Subcutaneous abdominal adipose tissue (tissue), 5 donors: ENCODE data around the gene FITM2.
"Not testable (repeated sequence)": the region's sequence is repeated elsewhere in the genome, so short reads cannot be mapped to it uniquely, and the experiment has no call there.

Source experiments
- H3K27ac ChIP-seq: one replicate; pipeline ENCODE4 v1.7.0; 2013; ENCODE audit warnings: low read depth, mild to moderate bottlenecking, inconsistent platforms, low read length, moderate library complexity
- H3K27me3 ChIP-seq, 5 donors: one replicate each; pipeline ENCODE4 v1.7.0; 2013; ENCODE audit warnings: low read length in 5 of 5, inconsistent platforms in 1 of 5; ENCODE audit not compliant: control insufficient read depth in 5 of 5, insufficient read depth in 4 of 5
- H3K36me3 ChIP-seq, 5 donors: one replicate each; pipeline ENCODE4 v1.7.0; 2013; ENCODE audit warnings: low read length in 5 of 5; ENCODE audit not compliant: control insufficient read depth in 5 of 5, insufficient read depth in 5 of 5
- H3K4me1 ChIP-seq, 5 donors: one replicate each; pipeline ENCODE4 v1.7.0; 2013; ENCODE audit warnings: low read length in 5 of 5, mild to moderate bottlenecking in 3 of 5, moderate library complexity in 1 of 5; ENCODE audit not compliant: control insufficient read depth in 5 of 5, insufficient read depth in 5 of 5
- H3K4me3 ChIP-seq, 5 donors: one replicate each; pipeline ENCODE4 v1.7.0; 2013; ENCODE audit warnings: low read length in 5 of 5, low read depth in 1 of 5
- H3K9ac ChIP-seq, 5 donors: one replicate each; pipeline ENCODE4 v1.7.0; 2013; ENCODE audit warnings: low read length in 5 of 5, mild to moderate bottlenecking in 4 of 5, moderate library complexity in 3 of 5
- H3K9me3 ChIP-seq, 5 donors: one replicate each; pipeline ENCODE4 v1.7.0; 2013; ENCODE audit warnings: low read length in 5 of 5; ENCODE audit not compliant: control insufficient read depth in 5 of 5
- donor health status: healthy.
- donor health status: healthy.
- donor health status: healthy.
- donor health status: healthy.
- donor health status: healthy.

FITM2 gene

DNA sequence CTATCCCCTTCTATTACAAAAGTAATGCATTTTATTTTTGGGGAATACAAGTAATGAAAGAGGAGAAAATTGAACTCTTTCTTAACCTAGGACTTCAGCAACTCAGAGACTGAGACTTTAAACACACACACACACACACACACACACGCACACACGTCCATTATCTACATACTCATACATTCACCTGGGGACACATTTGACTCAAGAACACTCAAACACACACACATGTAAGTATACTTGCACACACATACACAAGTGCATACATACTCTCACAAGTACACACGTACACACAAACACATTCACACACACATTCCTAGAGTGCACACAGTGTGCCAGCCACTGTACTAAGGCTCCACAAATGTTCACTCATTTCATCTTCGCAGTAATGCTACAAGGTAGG, 23.7 kb upstream of the FITM2 start:
- H3K4me3 ChIP-seq = no peak overlapping the region
- no peaks in the 10 kb centered on the region for H3K4me1 ChIP-seq
- H3K9me3 ChIP-seq = no peaks in the 10 kb centered on the region
- H3K9ac ChIP-seq = no peak overlapping the region
- H3K27ac ChIP-seq = no peak overlapping the region
- no peaks in the 10 kb centered on the region for H3K36me3 ChIP-seq
- H3K27me3 ChIP-seq = peaks cover 24 to 41% (median 27%) of the 10 kb centered on the region in 5 donors

- no peaks in the 10 kb centered on the region for H3K36me3 ChIP-seq
- no peak overlapping the region for H3K9ac ChIP-seq
- H3K4me1 ChIP-seq = no peaks in the 10 kb centered on the region
- H3K4me3 ChIP-seq = no peak overlapping the region
- H3K27me3 ChIP-seq = peaks cover 24 to 41% (median 27%) of the 10 kb centered on the region in 5 donors
- no peak overlapping the region for H3K27ac ChIP-seq
- no peaks in the 10 kb centered on the region for H3K9me3 ChIP-seq
Measured at GRCh38 chr20:44334306-44334705, 23.3 kb upstream of the FITM2 start.

GRCh38 chr20:44331201-44331600, 20.2 kb upstream of the FITM2 start:
- H3K36me3 ChIP-seq = no peaks in the 10 kb centered on the region
- no peak overlapping the region for H3K9ac ChIP-seq
- no peak overlapping the region for H3K4me3 ChIP-seq
- H3K4me1 ChIP-seq = peaks cover 0 to 4% (median 3%) of the 10 kb centered on the region in 5 donors
- H3K27ac ChIP-seq = no peak overlapping the region
- no peaks in the 10 kb centered on the region for H3K9me3 ChIP-seq
- H3K27me3 ChIP-seq = peaks cover 14 to 36% (median 22%) of the 10 kb centered on the region in 5 donors

GRCh38 chr20:44328428-44328827, 17.4 kb upstream of the FITM2 start:
- Histone ChIP-seq H3K27me3 (peaks cover 5 to 14% (median 12%) of the 10 kb centered on the region in 5 donors), H3K36me3 (no peaks in the 10 kb centered on the region), H3K27ac (no peak overlapping the region), H3K9me3 (no peaks in the 10 kb centered on the region), H3K4me3 (no peak overlapping the region), H3K9ac (no peak overlapping the region), H3K4me1 (peaks cover 0 to 4% (median 3%) of the 10 kb centered on the region in 5 donors)

DNA sequence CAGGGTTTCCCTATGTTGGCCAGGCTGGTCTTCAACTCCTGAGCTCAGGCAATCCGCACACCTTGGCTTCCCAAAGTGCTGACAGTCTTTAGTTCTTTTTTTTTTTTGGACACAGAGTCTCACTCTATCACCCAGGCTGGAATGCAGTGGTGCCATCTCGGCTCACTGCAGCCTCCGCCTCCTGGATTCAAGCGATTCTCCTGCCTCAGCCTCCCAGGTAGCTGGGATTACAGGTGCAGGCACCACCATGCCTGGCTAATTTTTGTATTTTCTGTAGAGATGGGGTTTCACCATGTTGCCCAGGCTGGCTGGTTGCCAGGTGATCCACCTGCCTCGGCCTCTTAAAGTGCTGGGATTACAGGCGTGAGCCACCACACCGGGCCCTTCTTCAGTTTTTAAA, 16.7 kb upstream of the FITM2 start:
- H3K27me3 ChIP-seq = peaks cover 5 to 14% (median 12%) of the 10 kb centered on the region in 5 donors
- H3K9ac ChIP-seq, H3K9me3 ChIP-seq, H3K27ac ChIP-seq, H3K36me3 ChIP-seq, H3K4me3 ChIP-seq, H3K4me1 ChIP-seq: not testable (repeated sequence)

DNA sequence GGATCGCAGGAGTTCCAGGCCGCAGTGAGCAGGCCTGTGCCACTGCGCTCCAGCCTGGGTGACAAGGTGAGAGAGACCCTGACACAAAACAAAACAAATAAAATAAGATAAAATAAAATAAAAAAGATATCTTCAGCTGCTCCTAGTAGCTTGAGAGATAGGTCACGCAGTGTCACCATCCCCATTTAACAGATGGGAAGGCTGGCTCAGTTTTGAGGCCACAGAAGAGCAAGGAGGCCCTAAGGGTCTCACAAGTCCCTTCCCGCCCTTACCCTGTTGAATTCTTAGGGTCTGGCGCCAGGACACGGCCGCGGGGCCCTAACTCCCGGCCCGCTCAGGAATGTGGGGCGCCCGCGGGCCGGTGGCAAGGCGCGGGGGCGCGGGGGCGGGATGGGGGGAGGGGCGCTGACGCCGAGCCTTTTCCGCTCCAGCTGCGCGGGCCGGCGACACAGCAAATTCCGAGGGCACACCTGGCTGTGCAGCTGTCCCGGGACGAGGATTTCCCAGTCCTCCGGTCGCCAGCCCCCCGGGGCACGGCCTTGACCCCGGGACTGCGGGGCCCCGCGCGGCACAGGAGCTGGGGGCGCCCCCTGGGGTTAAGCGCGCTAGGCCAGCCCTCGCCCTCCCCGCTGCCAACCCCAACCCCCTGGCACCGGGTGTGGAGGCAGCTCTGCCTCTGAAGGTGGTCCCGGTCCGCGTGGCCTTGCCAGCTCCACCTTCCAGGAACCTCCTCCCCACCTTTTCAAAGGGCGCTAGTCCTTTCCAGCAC, 15.6 kb upstream of the FITM2 start:
- Histone ChIP-seq H3K27ac (no peak overlapping the region), H3K27me3 (peaks cover 5 to 14% (median 7%) of the 10 kb centered on the region in 5 donors), H3K4me1 (peaks cover 0 to 4% (median 3%) of the 10 kb centered on the region in 5 donors), H3K9ac (no peak overlapping the region), H3K36me3 (no peaks in the 10 kb centered on the region), H3K9me3 (no peaks in the 10 kb centered on the region), H3K4me3 (peak overlapping the region in 2 of 5 donors; percentile 2 to 35)

- H3K27me3 ChIP-seq = peaks cover 5 to 12% (median 7%) of the 10 kb centered on the region in 5 donors
- H3K4me3 ChIP-seq = no peak overlapping the region
- no peak overlapping the region for H3K9ac ChIP-seq
- H3K27ac ChIP-seq = no peak overlapping the region
- no peaks in the 10 kb centered on the region for H3K9me3 ChIP-seq
- no peaks in the 10 kb centered on the region for H3K36me3 ChIP-seq
- peaks cover 0 to 4% (median 3%) of the 10 kb centered on the region in 5 donors for H3K4me1 ChIP-seq
Measured at GRCh38 chr20:44324343-44324742, 13.3 kb upstream of the FITM2 start.

- Histone ChIP-seq H3K9me3 (no peaks in the 10 kb centered on the region), H3K9ac (no peak overlapping the region), H3K27me3 (peaks cover 0 to 7% (median 3%) of the 10 kb centered on the region in 5 donors), H3K4me1 (no peaks in the 10 kb centered on the region), H3K27ac (no peak overlapping the region), H3K36me3 (no peaks in the 10 kb centered on the region), H3K4me3 (no peak overlapping the region)
Measured at GRCh38 chr20:44319839-44320422, 8.9 kb upstream of the FITM2 start.

- Histone ChIP-seq H3K27ac (no peak overlapping the region), H3K4me1 (peaks cover 0 to 17% (median 12%) of the 10 kb centered on the region in 5 donors), H3K9ac (no peak overlapping the region), H3K4me3 (no peak overlapping the region), H3K9me3 (no peaks in the 10 kb centered on the region), H3K27me3 (peaks cover 0 to 3% (median 0%) of the 10 kb centered on the region in 5 donors), H3K36me3 (no peaks in the 10 kb centered on the region)
Measured at GRCh38 chr20:44314870-44315269, 3.9 kb upstream of the FITM2 start.
